Mesothelial cell of epicardium (in vitro differentiated cells): Measurements from ENCODE around the gene PNPLA1. TPM values are rescaled to one million over a fixed set of nuclear protein-coding genes. Genes with fewer than 3 reads are reported as not detected.

Source experiments
- DNase-seq, 2 experiments: peaks; one replicate each; pipeline ENCODE4 v3.0.0; 2021; ENCODE audit warnings: low spot score in 2 of 2; ENCODE audit not compliant: unreplicated experiment in 2 of 2
- H3K27ac Mint-ChIP-seq: 2 replicates; pipeline ENCODE4 v1.8.0; 2021; ENCODE audit warnings: mixed read lengths
- H3K27me3 Mint-ChIP-seq: 2 replicates; pipeline ENCODE4 v1.8.0; 2021; ENCODE audit warnings: low read depth, mixed read lengths
- H3K36me3 Mint-ChIP-seq: 2 replicates; pipeline ENCODE4 v1.8.0; 2021; ENCODE audit warnings: mixed read lengths
- H3K4me1 Mint-ChIP-seq: 2 replicates; pipeline ENCODE4 v1.8.0; 2021; ENCODE audit warnings: mixed read lengths
- H3K4me3 Mint-ChIP-seq: 2 replicates; pipeline ENCODE4 v1.8.0; 2021; ENCODE audit warnings: mild to moderate bottlenecking, moderate library complexity, mixed read lengths
- H3K9me3 Mint-ChIP-seq: 2 replicates; pipeline ENCODE4 v1.8.0; 2021; ENCODE audit warnings: mixed read lengths
- total RNA-seq: library from RNA; stranded (reverse); gene quantifications from 3 replicates; pipeline ENCODE4 v1.2.1, GENCODE V29; 2021
- TF ChIP-seq, protein P1 (sequence below): fragments of 200-600 bp; sonication (generic); IDR thresholded peaks from one replicate; pipeline ENCODE4 v1.5.0; 2021; ENCODE audit warnings: antibody characterized with exemption; ENCODE audit not compliant: unreplicated experiment

The PNPLA1 gene
- total RNA-seq, 1 donor from 2014 or later: not detected

DNA sequence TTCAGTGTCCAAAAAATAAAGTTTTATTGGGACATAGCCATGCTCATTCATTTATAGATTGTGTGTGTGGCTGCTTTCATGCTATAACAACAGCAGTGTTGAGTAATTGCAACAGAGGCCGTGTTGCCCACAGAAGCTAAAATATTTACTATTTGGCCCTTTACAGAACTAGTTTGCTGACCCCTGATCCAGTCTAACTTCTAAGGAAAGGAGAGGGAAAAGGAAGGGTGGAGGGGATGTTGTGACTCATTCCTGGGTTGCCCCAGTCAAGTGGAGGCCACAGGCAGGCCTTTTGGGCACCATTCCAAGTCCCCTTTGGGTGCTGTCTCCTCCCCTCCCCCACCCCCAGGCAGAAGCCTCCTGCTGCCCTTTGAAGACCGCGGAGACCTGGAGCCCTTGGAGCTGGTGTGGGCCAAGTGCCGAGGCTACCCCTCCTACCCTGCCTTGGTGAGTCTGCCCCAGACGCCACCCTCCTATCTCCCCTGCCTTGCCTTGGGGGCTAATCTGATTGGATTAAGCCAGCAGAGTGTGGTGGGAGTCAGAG is 44.9 kb upstream of the PNPLA1 start:
- TF ChIP-seq, protein P1, sequence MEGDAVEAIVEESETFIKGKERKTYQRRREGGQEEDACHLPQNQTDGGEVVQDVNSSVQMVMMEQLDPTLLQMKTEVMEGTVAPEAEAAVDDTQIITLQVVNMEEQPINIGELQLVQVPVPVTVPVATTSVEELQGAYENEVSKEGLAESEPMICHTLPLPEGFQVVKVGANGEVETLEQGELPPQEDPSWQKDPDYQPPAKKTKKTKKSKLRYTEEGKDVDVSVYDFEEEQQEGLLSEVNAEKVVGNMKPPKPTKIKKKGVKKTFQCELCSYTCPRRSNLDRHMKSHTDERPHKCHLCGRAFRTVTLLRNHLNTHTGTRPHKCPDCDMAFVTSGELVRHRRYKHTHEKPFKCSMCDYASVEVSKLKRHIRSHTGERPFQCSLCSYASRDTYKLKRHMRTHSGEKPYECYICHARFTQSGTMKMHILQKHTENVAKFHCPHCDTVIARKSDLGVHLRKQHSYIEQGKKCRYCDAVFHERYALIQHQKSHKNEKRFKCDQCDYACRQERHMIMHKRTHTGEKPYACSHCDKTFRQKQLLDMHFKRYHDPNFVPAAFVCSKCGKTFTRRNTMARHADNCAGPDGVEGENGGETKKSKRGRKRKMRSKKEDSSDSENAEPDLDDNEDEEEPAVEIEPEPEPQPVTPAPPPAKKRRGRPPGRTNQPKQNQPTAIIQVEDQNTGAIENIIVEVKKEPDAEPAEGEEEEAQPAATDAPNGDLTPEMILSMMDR: no peak
- no peak for DNase-seq
- no peaks in the 10 kb centered on the region for H3K9me3 Mint-ChIP-seq
- H3K27ac Mint-ChIP-seq: peak overlapping the region; percentile 66
- H3K36me3 Mint-ChIP-seq: peaks cover 39% of the 10 kb centered on the region
- no peaks in the 10 kb centered on the region for H3K27me3 Mint-ChIP-seq
- no peak overlapping the region for H3K4me3 Mint-ChIP-seq
- peaks cover 24% of the 10 kb centered on the region for H3K4me1 Mint-ChIP-seq

DNA sequence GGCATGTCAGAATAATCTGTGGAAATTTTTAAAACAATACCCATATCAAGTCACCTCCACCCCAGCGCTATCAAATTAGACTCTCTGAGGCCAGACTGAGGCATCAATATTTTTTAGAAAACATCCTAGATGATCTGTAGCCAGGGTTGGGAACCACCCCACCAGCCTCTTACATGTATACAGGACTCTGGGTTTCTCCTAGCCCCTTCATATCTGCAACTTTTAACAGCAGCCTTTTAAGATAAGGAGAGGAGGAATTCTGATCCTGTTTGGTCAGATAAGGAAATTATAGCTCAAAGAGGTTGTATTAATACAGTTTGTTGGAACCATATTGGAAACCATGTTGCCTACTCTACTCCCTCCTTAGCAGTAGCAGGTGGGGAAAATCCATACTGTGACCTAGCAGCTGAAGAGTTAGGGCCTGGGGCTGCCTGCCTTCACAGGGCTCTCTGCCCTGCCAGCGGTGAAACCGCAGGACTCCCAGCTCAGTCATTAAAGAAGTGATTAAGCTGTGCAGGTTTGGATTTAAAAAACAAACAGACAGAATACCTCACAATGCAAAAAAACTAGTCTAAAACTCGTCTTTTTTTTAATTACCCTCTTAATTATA is 43.3 kb upstream of the PNPLA1 start:
- TF ChIP-seq, protein P1: no peak
- H3K9me3 Mint-ChIP-seq: no peaks in the 10 kb centered on the region
- H3K36me3 Mint-ChIP-seq: peaks cover 50% of the 10 kb centered on the region
- no peak overlapping the region for H3K4me3 Mint-ChIP-seq
- no peak for DNase-seq
- peak overlapping the region; percentile 30 for H3K27ac Mint-ChIP-seq
- no peaks in the 10 kb centered on the region for H3K27me3 Mint-ChIP-seq
- peaks cover 24% of the 10 kb centered on the region for H3K4me1 Mint-ChIP-seq

DNA sequence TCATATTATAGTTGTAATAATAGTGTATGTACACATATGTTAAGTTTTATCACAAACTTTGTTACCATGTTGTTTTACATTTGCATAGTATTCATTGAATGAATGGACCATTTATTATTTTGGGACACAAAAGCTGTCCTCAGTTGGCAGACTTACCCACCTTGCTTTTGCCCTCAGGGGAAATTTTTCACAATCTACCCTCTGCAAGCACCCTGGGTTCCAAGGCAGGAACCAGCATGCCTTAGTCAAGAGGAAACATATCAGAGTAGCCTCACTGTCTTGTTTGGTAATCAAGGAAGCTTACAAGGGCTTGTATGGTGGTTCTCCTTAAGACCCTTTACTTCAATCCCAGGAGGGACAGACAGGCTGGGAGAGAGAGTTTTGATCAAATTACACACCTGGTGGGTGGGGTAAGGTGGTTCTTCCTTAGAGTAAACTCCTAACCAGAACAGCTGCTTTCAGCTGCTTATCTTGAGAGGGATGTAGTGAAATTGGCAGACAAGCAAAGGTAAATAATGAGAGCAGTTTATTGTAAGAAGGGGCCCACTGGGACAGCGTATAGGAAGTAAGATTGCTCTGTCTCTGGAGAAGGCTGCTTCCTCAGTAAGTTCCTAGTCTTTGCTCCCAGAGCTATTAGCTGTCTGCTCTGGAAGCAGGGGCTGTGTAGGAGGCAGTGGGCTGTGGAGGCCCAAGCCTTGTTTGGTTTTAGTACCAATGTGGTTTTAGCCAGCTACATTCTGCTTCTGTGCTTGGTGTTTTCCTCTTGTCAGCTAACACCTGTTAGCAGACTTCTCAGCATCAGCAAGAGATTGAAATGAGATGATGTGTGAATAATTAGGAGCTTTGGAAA is 42.3 kb upstream of the PNPLA1 start:
- peaks cover 54% of the 10 kb centered on the region for H3K36me3 Mint-ChIP-seq
- H3K4me3 Mint-ChIP-seq: no peak overlapping the region
- no peak for DNase-seq
- H3K9me3 Mint-ChIP-seq: no peaks in the 10 kb centered on the region
- TF ChIP-seq, protein P1: no peak
- peak overlapping the region; percentile 53 for H3K27ac Mint-ChIP-seq
- peaks cover 24% of the 10 kb centered on the region for H3K4me1 Mint-ChIP-seq
- no peaks in the 10 kb centered on the region for H3K27me3 Mint-ChIP-seq

DNA sequence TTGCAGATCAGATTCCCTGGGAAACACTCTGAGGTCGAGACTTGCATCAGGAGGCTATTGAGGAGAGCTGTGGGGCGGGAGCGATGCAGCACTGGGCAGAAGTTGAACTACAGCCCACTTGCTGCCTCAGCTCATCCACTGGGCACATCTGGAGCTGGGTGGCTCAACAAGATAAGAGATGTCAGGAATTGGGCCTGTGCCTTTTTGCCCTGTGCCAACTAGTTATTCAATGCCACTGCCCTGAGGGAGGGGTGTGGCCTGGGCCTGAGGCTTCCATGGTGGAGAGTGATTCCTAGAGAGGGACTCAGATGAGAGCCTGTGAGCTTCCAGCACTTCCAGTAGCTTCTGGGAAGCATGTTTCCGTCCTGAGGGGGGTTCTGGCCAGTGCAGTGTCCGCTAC is 40.6 kb upstream of the PNPLA1 start:
- Mint-ChIP-seq H3K36me3 (peaks cover 47% of the 10 kb centered on the region), H3K4me1 (peaks cover 24% of the 10 kb centered on the region), H3K27me3 (no peaks in the 10 kb centered on the region), H3K4me3 (no peak overlapping the region), H3K9me3 (no peaks in the 10 kb centered on the region), H3K27ac (no peak overlapping the region)
- DNase-seq: no peak
- TF ChIP-seq, protein P1: no peak

DNA sequence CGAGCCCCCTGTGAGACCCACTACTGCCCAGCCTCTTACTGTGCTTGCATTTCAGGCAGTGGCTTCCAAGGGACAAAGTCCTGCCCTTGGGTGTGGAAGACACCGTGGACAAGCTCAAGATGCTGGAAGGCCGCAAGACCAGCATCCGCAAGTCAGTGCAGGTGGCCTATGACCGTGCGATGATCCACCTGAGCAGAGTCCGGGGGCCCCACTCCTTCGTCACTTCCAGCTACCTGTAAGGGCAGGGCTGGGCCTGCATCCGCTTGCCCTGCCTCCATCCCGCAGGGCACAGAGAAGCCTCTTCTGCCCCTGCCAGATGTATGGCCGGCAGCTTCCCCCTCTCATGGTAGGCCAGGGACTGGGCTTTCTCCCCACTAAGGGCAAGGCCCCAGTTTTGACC is 39.5 kb upstream of the PNPLA1 start:
- Mint-ChIP-seq H3K27ac (no peak overlapping the region), H3K4me3 (no peak overlapping the region), H3K27me3 (no peaks in the 10 kb centered on the region), H3K9me3 (no peaks in the 10 kb centered on the region), H3K4me1 (peaks cover 21% of the 10 kb centered on the region), H3K36me3 (peaks cover 43% of the 10 kb centered on the region)
- TF ChIP-seq, protein P1: no peak
- no peak for DNase-seq
